Endothelial cell of umbilical vein (primary cell): ENCODE measurements around the gene ATP5F1B. TPM values are rescaled to one million over a fixed set of nuclear protein-coding genes. Genes with fewer than 3 reads are reported as not detected.

Experiments
- BruUV-seq: library from RNA; stranded (reverse); fragments of 400-500 nt; replicated peaks from 2 replicates; lab custom pipeline; 2021; lab: Mats Ljungman, UMichigan
- CTCF ChIA-PET: fragments of 300-600, 350-600 bp; sonication (Branson Sonifier 250); formaldehyde crosslinking; loops from one replicate; lab custom pipeline; 2021; ENCODE audit warnings: antibody characterized with exemption, inconsistent platforms; lab: Charles Lee
- POLR2A ChIA-PET: fragments of 300-600, 350-600 bp; sonication (Branson Sonifier 250); formaldehyde crosslinking; loops from one replicate; lab custom pipeline; 2021; ENCODE audit warnings: antibody characterized with exemption, inconsistent platforms; lab: Charles Lee
- DNase-seq: peaks from one replicate; pipeline ENCODE4 v3.0.0-alpha.2; 2011; ENCODE audit warnings: low read depth, low spot score
- FAIRE-seq: peaks from 2 replicates; lab custom pipeline; 2011; peaks lifted over from hg19 to GRCh38; lab: Jason Lieb, UNC
- H2AFZ ChIP-seq: 2 replicates; pipeline ENCODE4 v1.6.0; 2012; ENCODE audit warnings: low read depth, low read length, control low read depth, inconsistent platforms
- H3K27ac ChIP-seq: 2 replicates; pipeline ENCODE4 v1.5.1; 2011; ENCODE audit warnings: low read depth, mild to moderate bottlenecking, control low read depth, low read length, moderate library complexity; ENCODE audit not compliant: insufficient read depth
- H3K27me3 ChIP-seq, 2 experiments: 2 replicates each; pipeline versions ENCODE4 v1.6.0 to v1.6.1; 2011; ENCODE audit warnings: low read length in 2 of 2, mixed read lengths in 1 of 2; ENCODE audit not compliant: control insufficient read depth in 2 of 2, insufficient read depth in 2 of 2
- H3K36me3 ChIP-seq, 2 experiments: 2 replicates in 1 of 2; 3 replicates in 1 of 2; pipeline ENCODE4 v1.5.1; 2011; ENCODE audit warnings: low read length in 2 of 2, mild to moderate bottlenecking in 1 of 2, moderate library complexity in 1 of 2; ENCODE audit not compliant: control insufficient read depth in 2 of 2, insufficient read depth in 2 of 2; ENCODE audit errors: extremely low read depth in 1 of 2
- H3K4me1 ChIP-seq: 3 replicates; pipeline ENCODE4 v1.5.1; 2011; ENCODE audit warnings: mild to moderate bottlenecking, low read length; ENCODE audit not compliant: control insufficient read depth, insufficient read depth; ENCODE audit errors: extremely low read depth
- H3K4me2 ChIP-seq: 2 replicates; pipeline ENCODE4 v1.6.1; 2011; ENCODE audit warnings: low read length, control low read depth, mixed read lengths; ENCODE audit not compliant: insufficient read depth
- H3K4me3 ChIP-seq, 3 experiments: fragments of 200-600 bp in 1 of 3; sonication (generic), shearing (Covaris generic) in 1 of 3; replicated peaks in 1 of 3; 2 replicates each; pipeline ENCODE4 v1.5.1; 2011 to 2016; ENCODE audit warnings: control low read depth in 3 of 3, low read length in 3 of 3, mild to moderate bottlenecking in 2 of 3, inconsistent platforms in 1 of 3, low read depth in 1 of 3, moderate library complexity in 1 of 3; ENCODE audit not compliant: insufficient read depth in 1 of 3
- H3K79me2 ChIP-seq: 2 replicates; pipeline ENCODE4 v1.6.0; 2012; ENCODE audit warnings: low read length, inconsistent platforms; ENCODE audit not compliant: control insufficient read depth, insufficient read depth
- H3K9ac ChIP-seq: replicated peaks from 2 replicates; pipeline ENCODE3; 2011; ENCODE audit warnings: low read length, control low read depth; ENCODE audit not compliant: insufficient read depth; ENCODE audit errors: extremely low read depth
- H3K9me1 ChIP-seq: replicated peaks from 3 replicates; pipeline ENCODE4 v1.6.0; 2011; ENCODE audit warnings: mild to moderate bottlenecking, low read length; ENCODE audit not compliant: control insufficient read depth, insufficient read depth; ENCODE audit errors: extremely low read depth
- H3K9me3 ChIP-seq: replicated peaks from 2 replicates; pipeline ENCODE4 v1.5.1; 2012; ENCODE audit warnings: low read length, inconsistent platforms; ENCODE audit not compliant: control insufficient read depth, insufficient read depth
- H4K20me1 ChIP-seq: replicated peaks from 2 replicates; pipeline ENCODE3; 2011; ENCODE audit warnings: mild to moderate bottlenecking, low read length; ENCODE audit not compliant: control insufficient read depth, insufficient read depth; ENCODE audit errors: extremely low read depth
- EZH2 ChIP-seq: IDR thresholded peaks from 2 replicates; pipeline ENCODE4 v1.6.1; 2012; ENCODE audit warnings: borderline replicate concordance, low read depth, mild to moderate bottlenecking, moderate library complexity, low read length, inconsistent platforms; ENCODE audit not compliant: severe bottlenecking
- FOS ChIP-seq: IDR thresholded peaks from 2 replicates; pipeline ENCODE4 v1.6.1; 2011; ENCODE audit warnings: mild to moderate bottlenecking, low read length, moderate library complexity, borderline replicate concordance; ENCODE audit not compliant: insufficient read depth
- GATA2 ChIP-seq: IDR thresholded peaks from 2 replicates; pipeline ENCODE4 v1.7.0; 2011; ENCODE audit warnings: low read depth, mild to moderate bottlenecking, moderate library complexity, mixed read lengths, low read length; ENCODE audit not compliant: insufficient read length, insufficient read depth
- JUN ChIP-seq: IDR thresholded peaks from 2 replicates; pipeline ENCODE4 v1.6.1; 2011; ENCODE audit warnings: borderline replicate concordance, low read depth; ENCODE audit not compliant: insufficient read length, insufficient read depth
- MAX ChIP-seq: IDR thresholded peaks from 2 replicates; pipeline ENCODE4 v1.6.1; 2011; ENCODE audit not compliant: insufficient read depth, insufficient read length
- MYC ChIP-seq: IDR thresholded peaks from one replicate; pipeline ENCODE4 v1.6.1; 2011; ENCODE audit warnings: mild to moderate bottlenecking, low read depth, low read length
- POLR2A ChIP-seq: IDR thresholded peaks from 2 replicates; pipeline ENCODE4 v1.6.1; 2012; ENCODE audit warnings: low read depth, mild to moderate bottlenecking, control low read depth, low read length
- POLR2AphosphoS5 ChIP-seq: IDR thresholded peaks from 2 replicates; pipeline ENCODE4 v1.6.1; 2012; ENCODE audit warnings: low read depth, mild to moderate bottlenecking, control low read depth, low read length, moderate library complexity; ENCODE audit not compliant: insufficient read depth
- dilution Hi-C: fragments of 300-500 bp; cut with MboI; formaldehyde crosslinking; loops from one replicate; pipeline ENCODE4 v1.15.0; 2019; ENCODE audit warnings: low sequenced_read_pairs; ENCODE audit not compliant: extremely low pct_ligation_motif_present
- intact Hi-C: fragments of 100-400 bp; cut with micrococcal nuclease; formaldehyde crosslinking; loops from one replicate; pipeline ENCODE4 v1.10.0; 2022
- polyA plus RNA-seq, 4 experiments: library from polyadenylated mRNA; depleted of rRNA in 3 of 4; stranded (reverse) in 3 of 4; unstranded in 1 of 4; fragments of >200 nt; gene quantifications; 2 replicates each; pipeline versions ENCODE4 v1.2.1 to v1.2.3, GENCODE V29; 2011 to 2012; ENCODE audit warnings: missing spikeins in 1 of 4
- total RNA-seq: library from RNA; stranded (reverse); gene quantifications from 2 replicates; pipeline ENCODE4 v1.2.3, GENCODE V29; 2021
- TF ChIP-seq, protein P1 (sequence below), 2 donors: IDR thresholded peaks; 1 replicate in 1 of 2; 2 replicates in 1 of 2; pipeline ENCODE4 v1.5.1; 2011; ENCODE audit warnings: low read length in 2 of 2, mild to moderate bottlenecking in 2 of 2, moderate library complexity in 2 of 2, control low read depth in 1 of 2, inconsistent platforms in 1 of 2, low read depth in 1 of 2; ENCODE audit not compliant: insufficient read depth in 1 of 2; ENCODE audit errors: extremely low read depth in 1 of 2

Gene ATP5F1B
- total and polyA plus RNA-seq, 2 donors (not counting 3 experiments of a cell fraction or from before 2014, with no cell fraction given): 590 to 829 TPM

- POLR2A ChIA-PET: no interaction called here
- BruUV-seq: no TSS peak
- Histone ChIP-seq H3K4me2 (no peak overlapping the region), H3K9ac (no peak overlapping the region), H3K9me3 (no peaks in the 10 kb centered on the region), H3K4me3 (no peak overlapping the region), H3K9me1 (no peaks in the 10 kb centered on the region), H4K20me1 (no peaks in the 10 kb centered on the region), H3K79me2 (peaks cover 45% of the 10 kb centered on the region), H2AFZ (no peak overlapping the region), H3K27me3 (no peaks in the 10 kb centered on the region), H3K27ac (no peak overlapping the region), H3K4me1 (peaks cover 46% of the 10 kb centered on the region), H3K36me3 (no peaks in the 10 kb centered on the region)
- DNase-seq (peak; percentile 50), FAIRE-seq (no peak)
- intact Hi-C loops (loop anchor here (2.0 kb wide), 1 partner anchor 893 kb away; no protein-coding TSS in a partner anchor), dilution Hi-C loops (no loop called here)
- TF ChIP-seq FOS: no peak
- no peak for TF ChIP-seq MAX
- no peak for TF ChIP-seq EZH2
- no peak for TF ChIP-seq MYC
- no peak for TF ChIP-seq GATA2
- no peak for TF ChIP-seq POLR2AphosphoS5
- TF ChIP-seq JUN: no peak
- TF ChIP-seq POLR2A: no peak
- TF ChIP-seq, protein P1, sequence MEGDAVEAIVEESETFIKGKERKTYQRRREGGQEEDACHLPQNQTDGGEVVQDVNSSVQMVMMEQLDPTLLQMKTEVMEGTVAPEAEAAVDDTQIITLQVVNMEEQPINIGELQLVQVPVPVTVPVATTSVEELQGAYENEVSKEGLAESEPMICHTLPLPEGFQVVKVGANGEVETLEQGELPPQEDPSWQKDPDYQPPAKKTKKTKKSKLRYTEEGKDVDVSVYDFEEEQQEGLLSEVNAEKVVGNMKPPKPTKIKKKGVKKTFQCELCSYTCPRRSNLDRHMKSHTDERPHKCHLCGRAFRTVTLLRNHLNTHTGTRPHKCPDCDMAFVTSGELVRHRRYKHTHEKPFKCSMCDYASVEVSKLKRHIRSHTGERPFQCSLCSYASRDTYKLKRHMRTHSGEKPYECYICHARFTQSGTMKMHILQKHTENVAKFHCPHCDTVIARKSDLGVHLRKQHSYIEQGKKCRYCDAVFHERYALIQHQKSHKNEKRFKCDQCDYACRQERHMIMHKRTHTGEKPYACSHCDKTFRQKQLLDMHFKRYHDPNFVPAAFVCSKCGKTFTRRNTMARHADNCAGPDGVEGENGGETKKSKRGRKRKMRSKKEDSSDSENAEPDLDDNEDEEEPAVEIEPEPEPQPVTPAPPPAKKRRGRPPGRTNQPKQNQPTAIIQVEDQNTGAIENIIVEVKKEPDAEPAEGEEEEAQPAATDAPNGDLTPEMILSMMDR (IDR thresholded peaks at IDR 0.05; ENCODE audit: extremely low read depth in 1 of 2, insufficient read depth in 1 of 2, low read depth in 1 of 2, low read length in 2 of 2): no peak
- CTCF ChIA-PET: no interaction called here
Observed at GRCh38 chr12:56631790-56632700, 13.7 kb downstream of the ATP5F1B start.
